ENCODE measurements around the gene CRTAC1.

DNA sequence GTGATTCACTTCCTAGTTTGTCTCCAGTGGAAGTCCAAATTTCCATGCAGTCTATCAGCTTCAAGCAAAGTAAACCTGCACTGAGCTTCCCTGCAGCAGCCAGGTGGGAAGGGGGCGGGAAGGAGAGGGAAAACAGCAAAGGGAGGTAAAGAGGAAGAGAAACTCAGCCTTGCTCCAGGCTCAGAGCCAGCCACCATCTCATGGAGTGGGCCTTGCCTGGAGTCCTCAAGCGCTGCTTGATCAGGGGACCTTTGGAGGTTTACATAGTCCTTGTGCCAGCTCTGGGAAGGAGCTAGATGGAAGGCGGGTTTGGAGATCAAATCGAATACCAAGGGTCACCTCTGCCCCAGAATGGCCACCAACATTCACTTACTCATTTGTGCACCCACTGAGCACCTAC is 7.4 kb downstream of the CRTAC1 start:
- TF ChIP-seq PML (IDR thresholded peaks at IDR 0.05; ENCODE audit: low read length) (no peak), EZH2 (IDR thresholded peaks at IDR 0.05; ENCODE audit: borderline replicate concordance, control insufficient read depth, low read depth, low read length) (no peak), GABPA (IDR thresholded peaks at IDR 0.05; ENCODE audit: low read depth) (no peak), RAD51 (IDR thresholded peaks at IDR 0.05) (no peak), POLR2A (IDR thresholded peaks at IDR 0.05; ENCODE audit: low read depth, low read length) (no peak), LARP7 (IDR thresholded peaks at IDR 0.05) (no peak), MEF2A (IDR thresholded peaks at IDR 0.05; ENCODE audit: insufficient read depth, low read depth, low read length) (no peak)
- TF ChIP-seq, protein P1, sequence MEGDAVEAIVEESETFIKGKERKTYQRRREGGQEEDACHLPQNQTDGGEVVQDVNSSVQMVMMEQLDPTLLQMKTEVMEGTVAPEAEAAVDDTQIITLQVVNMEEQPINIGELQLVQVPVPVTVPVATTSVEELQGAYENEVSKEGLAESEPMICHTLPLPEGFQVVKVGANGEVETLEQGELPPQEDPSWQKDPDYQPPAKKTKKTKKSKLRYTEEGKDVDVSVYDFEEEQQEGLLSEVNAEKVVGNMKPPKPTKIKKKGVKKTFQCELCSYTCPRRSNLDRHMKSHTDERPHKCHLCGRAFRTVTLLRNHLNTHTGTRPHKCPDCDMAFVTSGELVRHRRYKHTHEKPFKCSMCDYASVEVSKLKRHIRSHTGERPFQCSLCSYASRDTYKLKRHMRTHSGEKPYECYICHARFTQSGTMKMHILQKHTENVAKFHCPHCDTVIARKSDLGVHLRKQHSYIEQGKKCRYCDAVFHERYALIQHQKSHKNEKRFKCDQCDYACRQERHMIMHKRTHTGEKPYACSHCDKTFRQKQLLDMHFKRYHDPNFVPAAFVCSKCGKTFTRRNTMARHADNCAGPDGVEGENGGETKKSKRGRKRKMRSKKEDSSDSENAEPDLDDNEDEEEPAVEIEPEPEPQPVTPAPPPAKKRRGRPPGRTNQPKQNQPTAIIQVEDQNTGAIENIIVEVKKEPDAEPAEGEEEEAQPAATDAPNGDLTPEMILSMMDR (IDR thresholded peaks at IDR 0.05 in 2 of 3, conservative IDR thresholded peaks at IDR 0.05 in 1 of 3; ENCODE audit: control insufficient read depth in 2 of 3, extremely low read depth in 1 of 3, insufficient read depth in 1 of 3, low read depth in 3 of 3, low read length in 3 of 3) = no peak
- TF ChIP-seq, protein P2, sequence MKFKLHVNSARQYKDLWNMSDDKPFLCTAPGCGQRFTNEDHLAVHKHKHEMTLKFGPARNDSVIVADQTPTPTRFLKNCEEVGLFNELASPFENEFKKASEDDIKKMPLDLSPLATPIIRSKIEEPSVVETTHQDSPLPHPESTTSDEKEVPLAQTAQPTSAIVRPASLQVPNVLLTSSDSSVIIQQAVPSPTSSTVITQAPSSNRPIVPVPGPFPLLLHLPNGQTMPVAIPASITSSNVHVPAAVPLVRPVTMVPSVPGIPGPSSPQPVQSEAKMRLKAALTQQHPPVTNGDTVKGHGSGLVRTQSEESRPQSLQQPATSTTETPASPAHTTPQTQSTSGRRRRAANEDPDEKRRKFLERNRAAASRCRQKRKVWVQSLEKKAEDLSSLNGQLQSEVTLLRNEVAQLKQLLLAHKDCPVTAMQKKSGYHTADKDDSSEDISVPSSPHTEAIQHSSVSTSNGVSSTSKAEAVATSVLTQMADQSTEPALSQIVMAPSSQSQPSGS (IDR thresholded peaks at IDR 0.05; ENCODE audit: low read length) = no peak
- TF ChIP-seq, protein P3, sequence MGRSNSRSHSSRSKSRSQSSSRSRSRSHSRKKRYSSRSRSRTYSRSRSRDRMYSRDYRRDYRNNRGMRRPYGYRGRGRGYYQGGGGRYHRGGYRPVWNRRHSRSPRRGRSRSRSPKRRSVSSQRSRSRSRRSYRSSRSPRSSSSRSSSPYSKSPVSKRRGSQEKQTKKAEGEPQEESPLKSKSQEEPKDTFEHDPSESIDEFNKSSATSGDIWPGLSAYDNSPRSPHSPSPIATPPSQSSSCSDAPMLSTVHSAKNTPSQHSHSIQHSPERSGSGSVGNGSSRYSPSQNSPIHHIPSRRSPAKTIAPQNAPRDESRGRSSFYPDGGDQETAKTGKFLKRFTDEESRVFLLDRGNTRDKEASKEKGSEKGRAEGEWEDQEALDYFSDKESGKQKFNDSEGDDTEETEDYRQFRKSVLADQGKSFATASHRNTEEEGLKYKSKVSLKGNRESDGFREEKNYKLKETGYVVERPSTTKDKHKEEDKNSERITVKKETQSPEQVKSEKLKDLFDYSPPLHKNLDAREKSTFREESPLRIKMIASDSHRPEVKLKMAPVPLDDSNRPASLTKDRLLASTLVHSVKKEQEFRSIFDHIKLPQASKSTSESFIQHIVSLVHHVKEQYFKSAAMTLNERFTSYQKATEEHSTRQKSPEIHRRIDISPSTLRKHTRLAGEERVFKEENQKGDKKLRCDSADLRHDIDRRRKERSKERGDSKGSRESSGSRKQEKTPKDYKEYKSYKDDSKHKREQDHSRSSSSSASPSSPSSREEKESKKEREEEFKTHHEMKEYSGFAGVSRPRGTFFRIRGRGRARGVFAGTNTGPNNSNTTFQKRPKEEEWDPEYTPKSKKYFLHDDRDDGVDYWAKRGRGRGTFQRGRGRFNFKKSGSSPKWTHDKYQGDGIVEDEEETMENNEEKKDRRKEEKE (IDR thresholded peaks at IDR 0.05) = no peak

Measured in GM12878 (cell line).